GM18951 (cell line): Measurements from ENCODE around the gene FCHO2.

Experiments used
- POLR2A ChIP-seq: IDR thresholded peaks from 4 replicates; pipeline ENCODE4 v1.6.1; 2011; ENCODE audit warnings: mild to moderate bottlenecking; ENCODE audit not compliant: insufficient read length, insufficient read depth; ENCODE audit errors: extremely low read depth
- in situ Hi-C: fragments of 300-500 bp; cut with MboI; formaldehyde crosslinking; loops from one replicate; pipeline ENCODE4 v1.12.0; 2022; ENCODE audit warnings: low sequenced_read_pairs, mixed read lengths, inconsistent platforms; ENCODE audit not compliant: unreplicated experiment

Gene FCHO2

DNA sequence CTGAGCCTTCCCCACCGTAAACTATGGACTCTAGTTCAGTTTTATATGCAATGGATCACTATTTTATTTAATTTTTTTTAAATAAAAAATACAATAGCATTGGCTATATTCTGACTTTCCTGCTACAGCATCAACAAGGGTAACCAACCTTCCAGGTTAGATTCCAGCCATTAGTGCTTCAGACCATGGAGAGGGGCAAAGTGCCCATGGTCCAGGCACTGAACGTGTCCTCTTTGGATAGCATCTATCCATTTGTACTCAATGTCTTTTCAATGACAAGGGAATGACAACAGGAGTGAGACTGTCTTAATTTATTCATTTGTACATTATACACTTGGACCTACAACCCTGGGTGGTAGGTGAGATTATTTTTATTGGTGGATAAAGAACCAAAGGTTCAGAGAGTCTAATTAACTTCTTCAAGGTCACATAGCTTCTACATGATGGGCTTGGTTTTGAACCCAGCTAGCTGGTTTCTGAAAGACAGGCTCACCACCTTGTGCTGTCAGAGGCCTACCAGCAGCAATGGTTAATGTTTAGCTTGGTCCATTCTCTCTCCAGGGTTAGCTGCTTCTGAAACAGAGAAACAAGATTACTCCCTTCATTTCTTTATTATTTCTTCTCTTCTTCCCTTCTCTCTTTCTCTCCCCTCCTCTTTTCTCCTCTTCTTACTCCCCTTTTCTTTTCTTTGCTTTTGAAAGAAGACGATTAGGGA lies 176.0 kb downstream of the FCHO2 start:
- in situ Hi-C loops = no loop called here
- no peak for TF ChIP-seq POLR2A

- no peak for TF ChIP-seq POLR2A
- in situ Hi-C loops = no loop called here
These were observed 176.9 kb downstream of the FCHO2 start for GRCh38 chr5:73132759-73133158.

GRCh38 chr5:73135021-73135420 lies 179.2 kb downstream of the FCHO2 start:
- in situ Hi-C loops = no loop called here
- TF ChIP-seq POLR2A = no peak

GRCh38 chr5:73135429-73136054 lies 179.7 kb downstream of the FCHO2 start:
- no peak for TF ChIP-seq POLR2A
- in situ Hi-C loops = no loop called here

DNA sequence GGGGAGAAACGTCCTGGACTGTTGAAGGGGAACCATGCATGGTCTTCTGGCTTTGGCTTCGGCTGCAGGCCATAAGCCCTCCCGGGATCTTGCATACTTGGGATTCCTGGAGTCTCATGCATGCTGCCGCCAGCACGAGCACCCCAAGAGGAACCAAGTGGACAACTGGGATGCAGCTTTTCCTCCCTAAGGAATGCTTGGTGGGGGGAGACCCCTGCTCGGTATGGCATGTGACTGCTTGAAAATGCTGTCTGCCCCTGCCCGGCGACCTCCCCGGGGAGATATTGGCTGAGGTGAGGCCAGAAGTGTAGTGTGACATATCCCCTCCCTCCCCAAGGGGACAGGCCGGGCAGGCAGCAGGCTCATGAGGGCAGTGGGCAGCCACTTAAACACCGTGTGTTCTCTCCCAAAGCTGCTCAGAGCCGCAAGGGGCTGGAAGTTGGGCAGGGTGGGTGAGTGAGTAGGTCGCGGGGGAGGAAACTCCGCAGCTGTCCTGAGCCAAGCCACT lies 180.3 kb downstream of the FCHO2 start:
- no peak for TF ChIP-seq POLR2A
- in situ Hi-C loops = no loop called here

- in situ Hi-C loops = no loop called here
- no peak for TF ChIP-seq POLR2A
These were observed 182.0 kb downstream of the FCHO2 start for GRCh38 chr5:73137563-73138530.

GRCh38 chr5:73139485-73139884 lies 183.6 kb downstream of the FCHO2 start:
- in situ Hi-C loops = no loop called here
- no peak for TF ChIP-seq POLR2A
